Measurements from ENCODE around the gene NRIP3. TPM values are rescaled to one million over a fixed set of nuclear protein-coding genes. Genes with fewer than 3 reads are reported as not detected.

The NRIP3 gene
- polyA plus RNA-seq, 1 experiment: 4.7 TPM

GRCh38 chr11:8973121-8973520, 30.7 kb downstream of the NRIP3 start:
- ChIA-PET POLR2A (no interaction called here), CTCF (interaction anchor here (0.6 to 2.0 kb wide), 4 partner anchors 10 to 229 kb away, joined by 3 to 6 read pairs (median 3); no protein-coding TSS in a partner anchor)
- Histone ChIP-seq H3K4me3 (ENCODE audit: low read depth, low read length) (no peak overlapping the region), H3K36me3 (ENCODE audit: control insufficient read depth, insufficient read depth, low read length) (no peaks in the 10 kb centered on the region), H3K27me3 (ENCODE audit: control insufficient read depth, insufficient read depth, low read length) (no peaks in the 10 kb centered on the region)
- no peak for DNase-seq (ENCODE audit: low read depth)
- no peak for TF ChIP-seq CTCF (IDR thresholded peaks at IDR 0.05; ENCODE audit: insufficient read depth, low read depth, low read length)

- no peaks in the 10 kb centered on the region for H3K27me3 ChIP-seq (ENCODE audit: control insufficient read depth, insufficient read depth, low read length)
- POLR2A ChIA-PET: no interaction called here
- no peaks in the 10 kb centered on the region for H3K36me3 ChIP-seq (ENCODE audit: control insufficient read depth, insufficient read depth, low read length)
- no peak overlapping the region for H3K4me3 ChIP-seq (ENCODE audit: low read depth, low read length)
- CTCF ChIA-PET: interaction anchor here (1.0 to 2.0 kb wide), 2 partner anchors 13 to 166 kb away, joined by 3 to 6 read pairs; no protein-coding TSS in a partner anchor
- TF ChIP-seq CTCF (IDR thresholded peaks at IDR 0.05; ENCODE audit: insufficient read depth, low read depth, low read length): no peak
- DNase-seq (ENCODE audit: low read depth): no peak
These were observed 31.9 kb downstream of the NRIP3 start for GRCh38 chr11:8971924-8972316.

GRCh38 chr11:8971196-8971923, 32.4 kb downstream of the NRIP3 start:
- H3K36me3 ChIP-seq (ENCODE audit: control insufficient read depth, insufficient read depth, low read length): no peaks in the 10 kb centered on the region
- H3K4me3 ChIP-seq (ENCODE audit: low read depth, low read length): no peak overlapping the region
- ChIA-PET POLR2A (no interaction called here), CTCF (no interaction called here)
- H3K27me3 ChIP-seq (ENCODE audit: control insufficient read depth, insufficient read depth, low read length): no peaks in the 10 kb centered on the region
- TF ChIP-seq CTCF (IDR thresholded peaks at IDR 0.05; ENCODE audit: insufficient read depth, low read depth, low read length): no peak
- DNase-seq (ENCODE audit: low read depth): no peak

- DNase-seq (ENCODE audit: low read depth): no peak
- Histone ChIP-seq H3K4me3 (ENCODE audit: low read depth, low read length) (no peak overlapping the region), H3K36me3 (ENCODE audit: control insufficient read depth, insufficient read depth, low read length) (no peaks in the 10 kb centered on the region), H3K27me3 (ENCODE audit: control insufficient read depth, insufficient read depth, low read length) (no peaks in the 10 kb centered on the region)
- no peak for TF ChIP-seq CTCF (IDR thresholded peaks at IDR 0.05; ENCODE audit: insufficient read depth, low read depth, low read length)
- ChIA-PET POLR2A (no interaction called here), CTCF (no interaction called here)
These were observed 36.6 kb downstream of the NRIP3 start for GRCh38 chr11:8967184-8967583.

GRCh38 chr11:8964324-8965320, 39.2 kb downstream of the NRIP3 start, which contains the start of gene TMEM9B:
TMEM9B (minus strand) TSS chr11:8964442; CDS start chr11:8964313, 129 bp downstream.
- peak; percentile 31 for DNase-seq (ENCODE audit: low read depth)

More at GRCh38 chr11:8964324-8965320, 39.2 kb downstream of the NRIP3 start, which contains the start of gene TMEM9B:
- H3K36me3 ChIP-seq (ENCODE audit: control insufficient read depth, insufficient read depth, low read length): peaks cover 2% of the 10 kb centered on the region
- ChIA-PET POLR2A (interaction anchor here (0.6 kb wide), 1 partner anchor 16 kb away, joined by 3 read pairs; no protein-coding TSS in a partner anchor), CTCF (interaction anchor here (0.7 to 1.6 kb wide), 3 partner anchors 51 to 173 kb away, joined by 3 to 4 read pairs (median 4); no protein-coding TSS in a partner anchor)
- no peak for TF ChIP-seq CTCF (IDR thresholded peaks at IDR 0.05; ENCODE audit: insufficient read depth, low read depth, low read length)
- peak within 1 kb of the TSS; percentile 90 for H3K4me3 ChIP-seq (ENCODE audit: low read depth, low read length)
- no peaks in the 10 kb centered on the region for H3K27me3 ChIP-seq (ENCODE audit: control insufficient read depth, insufficient read depth, low read length)

Measured in BJ (cell line).